Activated CD8-positive, alpha-beta T cell treated with anti-CD3 and anti-CD28 coated beads, Interleukin-2, amount 10 ng/mL, durations not matched to agents 7 days and 5 days (primary cell): ENCODE results near the gene SLC23A2. TPM values are rescaled to one million over a fixed set of nuclear protein-coding genes. Genes with fewer than 3 reads are reported as not detected.
"Not testable (repeated sequence)": the region's sequence is repeated elsewhere in the genome, so short reads cannot be mapped to it uniquely, and the experiment has no call there.

Experiments used
- ATAC-seq: fragments of 150-1000 bp; cut with Tn5 transposase; one replicate; pipeline ENCODE4 v1.10.0; 2021; ENCODE audit warnings: moderate library complexity
- CTCF ChIA-PET: fragments of 350-600 bp; sonication (Branson Sonifier 250); formaldehyde crosslinking; loops from one replicate; lab custom pipeline; 2021; ENCODE audit warnings: antibody characterized with exemption; lab: Charles Lee
- POLR2A ChIA-PET: fragments of 350-600 bp; sonication (Branson Sonifier 250); formaldehyde crosslinking; loops from one replicate; lab custom pipeline; 2021; ENCODE audit warnings: antibody characterized with exemption; lab: Charles Lee
- DNase-seq: peaks from one replicate; pipeline ENCODE4 v3.0.0-alpha.2; 2020
- H3K27ac Mint-ChIP-seq: one replicate; pipeline ENCODE4 v1.8.0; 2021; ENCODE audit warnings: mild to moderate bottlenecking, mixed read lengths
- H3K27me3 Mint-ChIP-seq: one replicate; pipeline ENCODE4 v1.8.0; 2021; ENCODE audit warnings: low read depth, mixed read lengths
- H3K36me3 Mint-ChIP-seq: one replicate; pipeline ENCODE4 v1.8.0; 2021; ENCODE audit warnings: low read depth, mixed read lengths
- H3K4me1 Mint-ChIP-seq: one replicate; pipeline ENCODE4 v1.8.0; 2021; ENCODE audit warnings: low read depth, mixed read lengths
- H3K4me3 Mint-ChIP-seq: one replicate; pipeline ENCODE4 v1.8.0; 2021; ENCODE audit warnings: mild to moderate bottlenecking, mixed read lengths
- H3K9me3 Mint-ChIP-seq: one replicate; pipeline ENCODE4 v1.8.0; 2022; ENCODE audit warnings: mixed read lengths; ENCODE audit not compliant: insufficient read depth
- total RNA-seq, 2 experiments: library from RNA; stranded (reverse); gene quantifications; one replicate each; pipeline ENCODE4 v1.2.3, GENCODE V29; 2021

Gene SLC23A2
- total RNA-seq, 2 experiments from 2014 or later, result 14.7 to 16.7 TPM

DNA sequence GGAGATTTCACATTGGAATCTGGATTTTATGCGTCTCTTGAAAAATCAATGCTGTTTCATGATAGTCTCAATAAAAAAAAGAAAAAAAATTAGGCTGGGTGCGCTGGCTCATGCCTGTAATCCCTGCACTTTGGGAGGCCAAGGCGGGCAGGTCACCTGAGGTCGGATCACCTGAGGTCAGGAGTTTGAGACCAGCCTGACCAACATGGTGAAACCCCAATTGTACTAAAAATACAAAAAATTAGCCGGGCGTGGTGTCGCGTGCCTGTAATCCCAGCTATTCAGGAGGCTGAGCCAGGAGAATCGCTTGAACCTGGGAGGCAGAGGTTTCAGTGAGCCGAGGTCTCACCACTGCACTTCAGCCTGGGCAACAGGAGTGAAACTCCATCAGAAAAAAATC, 30.4 kb upstream of the SLC23A2 start:
- H3K36me3 Mint-ChIP-seq, H3K27ac Mint-ChIP-seq, H3K4me3 Mint-ChIP-seq, H3K9me3 Mint-ChIP-seq, H3K27me3 Mint-ChIP-seq, POLR2A ChIA-PET, CTCF ChIA-PET, DNase-seq, ATAC-seq, H3K4me1 Mint-ChIP-seq: not testable (repeated sequence)

DNA sequence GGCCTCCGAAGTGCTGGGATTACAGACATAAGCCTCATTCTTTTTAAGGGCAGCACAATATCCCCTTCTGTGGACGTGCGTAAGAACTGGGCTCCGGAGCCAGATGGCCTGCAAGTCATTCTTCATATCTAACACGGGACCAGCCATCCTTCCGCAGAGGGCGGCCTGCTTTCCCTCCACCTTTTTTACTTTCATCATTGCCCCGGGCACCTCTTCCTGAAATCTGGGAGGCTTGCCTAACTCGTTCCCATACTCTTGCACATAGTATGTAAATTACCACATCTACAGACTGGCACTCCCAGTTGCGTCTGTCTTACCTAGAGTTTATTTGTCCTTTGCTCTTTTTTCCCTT, 29.9 kb upstream of the SLC23A2 start:
- H3K27ac Mint-ChIP-seq, result no peak overlapping the region
- ATAC-seq (no peak), DNase-seq (no peak)
- H3K4me3 Mint-ChIP-seq, result no peak overlapping the region
- CTCF ChIA-PET, result interaction anchor here (0.8 kb wide), 1 partner anchor 8 kb away, joined by 3 read pairs; no protein-coding TSS in a partner anchor
- H3K27me3 Mint-ChIP-seq, result no peaks in the 10 kb centered on the region
- no peaks in the 10 kb centered on the region for H3K9me3 Mint-ChIP-seq
- no peaks in the 10 kb centered on the region for H3K36me3 Mint-ChIP-seq
- H3K4me1 Mint-ChIP-seq, result no peaks in the 10 kb centered on the region
- POLR2A ChIA-PET, result no interaction called here

DNA sequence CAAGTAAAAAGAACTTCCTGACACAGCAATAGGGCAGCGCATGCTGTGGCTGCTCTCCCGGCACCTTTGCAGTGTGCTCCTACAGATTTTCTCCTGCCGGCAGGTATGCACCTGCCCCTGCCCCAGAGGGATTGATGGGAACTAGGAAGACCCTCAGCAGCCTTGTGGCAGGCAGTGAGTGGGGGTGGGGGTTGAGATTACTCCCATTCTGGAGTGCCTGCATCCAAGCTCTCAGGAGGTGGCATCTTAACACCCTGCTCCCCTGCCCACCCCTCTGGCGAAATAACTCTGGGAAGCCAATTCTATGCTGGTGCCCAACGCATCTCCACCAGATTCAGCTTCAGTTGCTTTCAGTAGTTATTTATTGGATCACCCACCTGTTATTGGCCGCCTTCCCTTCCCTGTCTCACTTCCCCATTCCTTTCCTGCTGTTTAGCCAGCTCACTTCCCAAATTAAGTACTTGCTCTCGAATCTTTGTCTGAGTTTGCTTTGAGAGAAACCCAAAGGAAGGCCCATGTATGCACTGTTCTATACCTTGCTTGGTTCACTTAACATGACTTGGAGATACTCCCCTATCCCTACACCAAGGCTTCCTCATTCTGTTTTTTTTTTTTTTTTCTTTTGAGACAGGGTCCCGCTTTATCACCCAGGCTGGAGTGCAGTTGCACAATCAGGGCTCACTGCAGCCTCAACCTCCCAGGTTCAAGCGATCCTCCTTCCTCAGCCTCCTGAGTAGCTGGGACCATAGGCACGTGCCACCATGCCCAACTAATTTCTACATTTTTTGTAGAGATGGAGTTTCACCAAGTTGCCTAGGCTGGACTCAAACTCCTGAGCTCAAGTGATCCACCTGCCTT, 29.3 kb upstream of the SLC23A2 start:
- POLR2A ChIA-PET, result no interaction called here
- Mint-ChIP-seq H3K36me3 (no peaks in the 10 kb centered on the region), H3K27ac (no peak overlapping the region), H3K9me3 (no peaks in the 10 kb centered on the region), H3K27me3 (no peaks in the 10 kb centered on the region), H3K4me1 (no peaks in the 10 kb centered on the region), H3K4me3 (no peak overlapping the region)
- no peak for DNase-seq
- no peak for ATAC-seq
- CTCF ChIA-PET, result interaction anchor here (0.8 kb wide), 1 partner anchor 8 kb away, joined by 3 read pairs; no protein-coding TSS in a partner anchor

GRCh38 chr20:5028258-5029059, 27.1 kb upstream of the SLC23A2 start:
- not testable (repeated sequence) for H3K4me3 Mint-ChIP-seq

DNA sequence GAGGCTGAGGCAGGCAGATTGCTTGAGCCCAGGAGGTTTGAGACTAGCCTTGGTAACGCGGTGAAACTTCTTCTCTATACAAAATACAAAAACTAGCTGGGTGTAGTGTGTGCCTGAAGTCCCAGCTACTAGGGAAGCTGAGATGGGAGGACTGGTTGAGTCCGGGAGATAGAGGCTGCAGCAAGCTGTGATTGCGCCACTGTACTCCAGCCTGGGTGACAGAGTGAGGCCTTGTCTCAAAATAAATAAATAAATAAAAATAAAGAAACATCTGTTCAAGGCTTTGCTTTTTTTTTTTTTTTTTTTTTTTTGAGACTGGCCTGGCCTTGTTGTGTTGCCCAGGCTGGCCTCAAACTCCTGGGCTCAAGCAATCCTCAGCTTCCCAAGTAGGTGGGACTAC, 23.7 kb upstream of the SLC23A2 start:
- Mint-ChIP-seq H3K4me1 (no peaks in the 10 kb centered on the region), H3K4me3 (no peak overlapping the region), H3K9me3 (no peaks in the 10 kb centered on the region), H3K36me3 (no peaks in the 10 kb centered on the region), H3K27ac (no peak overlapping the region), H3K27me3 (no peaks in the 10 kb centered on the region)
- DNase-seq, result no peak
- POLR2A ChIA-PET, result no interaction called here
- CTCF ChIA-PET, result no interaction called here
- no peak for ATAC-seq

More at GRCh38 chr20:5028258-5029059, 27.1 kb upstream of the SLC23A2 start:
- H3K27ac Mint-ChIP-seq, CTCF ChIA-PET, DNase-seq, H3K27me3 Mint-ChIP-seq, H3K36me3 Mint-ChIP-seq, ATAC-seq, H3K9me3 Mint-ChIP-seq, POLR2A ChIA-PET, H3K4me1 Mint-ChIP-seq: not testable (repeated sequence)

- no peaks in the 10 kb centered on the region for H3K27me3 Mint-ChIP-seq
- CTCF ChIA-PET, result no interaction called here
- no peak overlapping the region for H3K4me3 Mint-ChIP-seq
- DNase-seq, result no peak
- POLR2A ChIA-PET, result no interaction called here
- H3K9me3 Mint-ChIP-seq, result no peaks in the 10 kb centered on the region
- H3K36me3 Mint-ChIP-seq, result no peaks in the 10 kb centered on the region
- ATAC-seq, result no peak
- H3K4me1 Mint-ChIP-seq, result no peaks in the 10 kb centered on the region
- no peak overlapping the region for H3K27ac Mint-ChIP-seq
These were observed 22.8 kb upstream of the SLC23A2 start for GRCh38 chr20:5024103-5024502.

- H3K4me3 Mint-ChIP-seq, H3K27me3 Mint-ChIP-seq, CTCF ChIA-PET, H3K4me1 Mint-ChIP-seq, POLR2A ChIA-PET, ATAC-seq, H3K27ac Mint-ChIP-seq, H3K9me3 Mint-ChIP-seq, DNase-seq, H3K36me3 Mint-ChIP-seq: not testable (repeated sequence)
These were observed 21.9 kb upstream of the SLC23A2 start for GRCh38 chr20:5023171-5023570.

DNA sequence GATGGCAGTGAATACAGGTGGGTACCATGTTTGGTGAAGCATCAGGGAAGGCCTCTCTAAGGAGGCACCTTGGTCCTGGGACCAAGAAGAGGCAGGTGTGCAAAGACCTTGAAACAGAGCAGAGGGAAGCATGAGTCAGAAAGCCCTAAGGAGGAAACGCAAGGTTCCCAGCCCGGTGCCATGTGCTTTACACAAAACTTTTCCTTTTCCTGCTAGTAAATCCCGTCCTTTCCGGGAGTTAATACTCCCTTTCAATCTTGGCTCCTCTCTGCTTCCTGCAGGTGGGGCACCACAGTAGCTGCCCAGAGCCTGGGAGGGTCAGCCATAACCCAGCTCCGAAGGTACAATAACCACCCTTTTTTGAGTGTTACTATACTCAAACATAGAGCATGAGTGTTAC, 19.4 kb upstream of the SLC23A2 start:
- Mint-ChIP-seq H3K36me3 (no peaks in the 10 kb centered on the region), H3K4me3 (no peak overlapping the region), H3K27ac (no peak overlapping the region), H3K27me3 (peaks cover 2% of the 10 kb centered on the region), H3K4me1 (no peaks in the 10 kb centered on the region), H3K9me3 (no peaks in the 10 kb centered on the region)
- ATAC-seq (no peak), DNase-seq (no peak)
- ChIA-PET CTCF (no interaction called here), POLR2A (no interaction called here)

DNA sequence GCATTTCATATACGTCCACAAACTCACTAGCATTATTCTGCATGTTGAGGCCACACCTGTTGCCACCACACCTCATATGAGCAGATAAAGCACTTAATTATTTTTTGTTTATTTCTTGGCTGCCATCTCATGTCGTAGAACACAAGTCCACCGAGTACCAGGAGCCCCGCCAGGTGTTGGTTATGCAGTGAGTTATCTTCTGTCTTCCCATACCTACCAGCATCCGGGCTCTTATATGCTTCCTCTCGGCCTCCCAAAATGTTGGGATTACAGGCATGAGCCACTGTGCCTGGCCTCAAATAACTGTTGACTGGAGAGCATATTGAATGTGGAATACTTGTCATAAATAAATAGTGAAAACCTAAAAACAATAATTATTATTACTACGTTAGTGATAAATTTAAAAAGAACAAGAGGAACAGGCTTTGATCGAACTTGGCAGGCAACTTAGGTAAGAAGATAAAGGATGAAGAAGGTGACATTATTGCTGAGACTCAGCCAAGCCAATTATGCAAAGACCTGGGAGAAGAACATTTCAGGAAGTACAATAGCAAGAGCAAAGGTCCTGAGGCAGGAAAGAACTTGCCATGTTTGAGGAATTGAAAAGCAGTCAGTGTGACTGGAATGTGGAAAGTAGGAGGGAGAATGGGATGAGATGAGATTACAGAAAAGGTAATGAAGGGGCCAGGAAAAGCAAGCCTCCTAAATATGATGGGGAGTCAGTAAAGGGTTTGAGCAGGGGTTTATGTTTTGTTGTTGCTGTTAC, 12.6 kb upstream of the SLC23A2 start:
- no peak for DNase-seq
- peaks cover 9% of the 10 kb centered on the region for H3K27me3 Mint-ChIP-seq
- no peak overlapping the region for H3K27ac Mint-ChIP-seq
- H3K4me3 Mint-ChIP-seq, result no peak overlapping the region
- H3K9me3 Mint-ChIP-seq, result no peaks in the 10 kb centered on the region
- no peak for ATAC-seq
- ChIA-PET POLR2A (no interaction called here), CTCF (no interaction called here)
- peaks cover 9% of the 10 kb centered on the region for H3K4me1 Mint-ChIP-seq
- no peaks in the 10 kb centered on the region for H3K36me3 Mint-ChIP-seq

- Mint-ChIP-seq H3K4me1 (peaks cover 18% of the 10 kb centered on the region), H3K9me3 (no peaks in the 10 kb centered on the region), H3K27ac (peak overlapping the region; percentile 9), H3K27me3 (peaks cover 12% of the 10 kb centered on the region), H3K4me3 (no peak overlapping the region), H3K36me3 (no peaks in the 10 kb centered on the region)
- DNase-seq, result no peak
- POLR2A ChIA-PET, result no interaction called here
- ATAC-seq, result no peak
- CTCF ChIA-PET, result no interaction called here
These were observed 7.4 kb upstream of the SLC23A2 start for GRCh38 chr20:5008759-5009158.

- POLR2A ChIA-PET, result no interaction called here
- CTCF ChIA-PET, result interaction anchor here (0.8 to 1.8 kb wide), 2 partner anchors 49 to 95 kb away, joined by 3 to 8 read pairs; no protein-coding TSS in a partner anchor
- peaks cover 11% of the 10 kb centered on the region for H3K27me3 Mint-ChIP-seq
- H3K36me3 Mint-ChIP-seq, result peaks cover 3% of the 10 kb centered on the region
- ATAC-seq (no peak), DNase-seq (no peak)
- no peak overlapping the region for H3K27ac Mint-ChIP-seq
- H3K4me3 Mint-ChIP-seq, result no peak overlapping the region
- no peaks in the 10 kb centered on the region for H3K9me3 Mint-ChIP-seq
- H3K4me1 Mint-ChIP-seq, result peaks cover 27% of the 10 kb centered on the region
These were observed 4.0 kb upstream of the SLC23A2 start for GRCh38 chr20:5005326-5005725.
